Stimulated activated CD4-positive, alpha-beta T cell treated with anti-CD3 and anti-CD28 coated beads, Interleukin-12 subunit alpha, Interleukin-12 subunit beta, amount 100 ng/mL, for 48 hours (primary cell): ENCODE results near the gene CELA2A.
"Not testable (repeated sequence)": the region's sequence is repeated elsewhere in the genome, so short reads cannot be mapped to it uniquely, and the experiment has no call there.

ENCODE experiments used
- DNase-seq, 3 donors: peaks; one replicate each; pipeline ENCODE4 v3.0.0-alpha.2; 2020; ENCODE audit warnings: low read depth in 2 of 3, low spot score in 1 of 3

Gene CELA2A

DNA sequence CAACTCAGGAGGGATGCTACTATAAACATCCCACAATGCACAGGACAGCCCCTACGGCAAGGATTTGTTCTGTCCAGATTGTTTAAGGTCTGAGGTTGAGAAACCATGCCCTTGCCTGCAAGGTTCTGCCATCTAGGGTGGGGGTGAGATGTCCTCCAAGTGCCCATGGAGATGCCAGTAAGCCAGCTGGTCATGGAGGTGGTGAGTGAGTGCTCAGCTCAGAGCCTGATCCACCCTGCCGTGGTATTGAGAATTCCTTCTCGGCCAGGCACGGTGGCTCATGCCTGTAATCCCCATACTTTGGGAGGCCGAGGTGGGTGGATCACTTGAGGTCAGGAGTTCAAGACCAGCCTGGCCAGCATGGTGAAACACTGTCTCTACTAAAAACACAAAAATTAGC lies 31.6 kb upstream of the CELA2A start:
- DNase-seq: no peak

DNA sequence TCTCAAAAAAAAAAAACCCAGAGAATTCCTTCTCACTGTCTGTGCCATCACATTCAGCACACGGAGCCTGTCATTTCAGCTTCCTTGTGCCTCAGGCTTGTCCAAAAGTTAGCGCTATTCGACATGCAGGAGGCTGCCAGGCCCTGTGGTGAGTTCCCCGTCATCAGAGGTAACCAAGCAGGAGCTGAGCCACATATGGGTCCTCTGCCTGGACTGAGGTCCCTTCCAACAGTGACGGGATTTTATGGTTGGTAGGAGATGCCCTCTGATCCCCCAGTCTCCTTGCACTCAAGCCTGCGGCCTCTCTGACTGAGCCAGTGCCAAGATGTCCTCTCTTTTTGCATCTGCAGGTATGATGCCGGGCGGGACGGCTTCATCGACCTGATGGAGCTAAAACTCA lies 31.0 kb upstream of the CELA2A start:
- DNase-seq: no peak

- DNase-seq: no peak
These were observed 30.6 kb upstream of the CELA2A start for GRCh38 chr1:15425958-15426357.

DNA sequence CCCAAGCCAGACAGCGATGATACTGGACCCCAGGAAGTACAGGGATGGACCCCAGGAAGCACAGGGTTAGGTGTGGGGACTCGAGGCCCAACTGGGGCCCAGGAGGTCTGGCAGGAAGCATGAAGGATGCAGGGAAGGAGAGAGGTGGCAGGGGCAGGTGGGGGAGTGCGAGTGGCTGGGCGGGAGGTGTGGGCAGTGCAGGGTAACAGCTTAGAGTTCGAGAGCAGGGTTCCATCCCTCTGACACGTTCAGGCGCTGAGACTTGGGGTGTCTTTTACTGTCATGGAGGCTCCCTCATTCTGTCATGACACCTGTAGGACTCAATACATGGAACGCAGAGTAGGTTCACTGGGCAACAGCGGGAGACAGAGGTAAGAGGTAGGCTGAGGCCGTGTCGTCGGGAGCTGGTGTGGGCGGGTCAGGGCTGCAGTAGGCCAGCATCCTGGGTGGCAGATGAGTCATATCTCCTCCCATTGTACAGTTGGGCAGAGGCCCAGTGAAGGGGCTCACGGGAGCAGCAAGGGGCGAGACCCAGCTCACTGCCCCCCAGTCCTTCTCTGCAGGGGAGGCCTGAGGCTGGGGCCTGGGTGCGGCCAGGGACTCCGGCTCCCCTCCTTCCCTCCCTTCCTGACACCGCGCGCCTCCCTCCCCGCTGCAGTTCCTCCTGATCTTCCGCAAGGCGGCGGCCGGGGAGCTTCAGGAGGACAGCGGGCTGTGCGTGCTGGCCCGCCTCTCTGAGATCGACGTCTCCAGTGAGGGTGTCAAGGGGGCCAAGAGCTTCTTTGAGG lies 29.8 kb upstream of the CELA2A start:
- DNase-seq: no peak

DNA sequence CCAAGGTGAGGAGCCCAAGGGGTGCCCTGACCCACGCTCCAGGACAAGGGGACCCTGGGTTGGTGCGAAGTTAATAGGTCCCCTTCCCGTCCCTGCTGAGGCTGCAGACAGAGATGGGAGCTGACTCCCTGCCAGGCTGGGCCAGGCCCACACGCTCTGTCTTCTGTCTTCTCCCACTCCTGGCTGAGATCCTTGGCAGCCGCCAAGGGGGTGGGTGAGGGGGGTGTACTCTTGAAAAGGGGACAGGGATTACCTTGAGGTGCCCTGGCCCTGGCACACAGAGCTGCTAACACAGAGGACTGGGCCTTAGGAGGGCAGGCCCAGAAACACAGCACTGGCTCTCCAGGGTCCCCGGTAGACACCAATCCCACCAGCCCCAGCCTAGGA lies 29.3 kb upstream of the CELA2A start:
- DNase-seq: no peak

GRCh38 chr1:15428252-15428651 lies 28.3 kb upstream of the CELA2A start:
- DNase-seq: not testable (repeated sequence)

- DNase-seq: no peak
These were observed 27.6 kb upstream of the CELA2A start for GRCh38 chr1:15428815-15429435.

DNA sequence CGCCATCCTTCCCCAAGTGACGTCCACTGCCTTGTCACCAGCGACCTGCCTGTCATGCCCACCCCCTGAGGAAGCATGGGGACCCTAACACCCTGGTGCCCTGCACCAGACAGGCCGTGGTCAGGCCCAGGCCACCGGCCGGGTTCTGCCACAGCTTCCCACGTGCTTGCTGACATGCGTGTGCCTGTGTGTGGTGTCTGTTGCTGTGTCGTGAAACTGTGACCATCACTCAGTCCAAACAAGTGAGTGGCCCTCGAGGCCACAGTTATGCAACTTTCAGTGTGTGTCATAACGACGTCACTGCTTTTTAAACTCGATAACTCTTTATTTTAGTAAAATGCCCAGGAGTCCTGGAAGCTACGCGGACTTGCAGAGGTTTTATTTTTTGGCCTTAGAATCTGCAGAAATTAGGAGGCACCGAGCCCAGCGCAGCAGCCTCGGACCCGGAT lies 26.8 kb upstream of the CELA2A start:
- no peak for DNase-seq

GRCh38 chr1:15430787-15431570 lies 25.6 kb upstream of the CELA2A start:
- peak; percentile 51 to 77 (median 61) for DNase-seq

GRCh38 chr1:15431571-15431948 lies 25.0 kb upstream of the CELA2A start:
- DNase-seq: no peak

- DNase-seq: no peak
These were observed 24.2 kb upstream of the CELA2A start for GRCh38 chr1:15432324-15432723.

DNA sequence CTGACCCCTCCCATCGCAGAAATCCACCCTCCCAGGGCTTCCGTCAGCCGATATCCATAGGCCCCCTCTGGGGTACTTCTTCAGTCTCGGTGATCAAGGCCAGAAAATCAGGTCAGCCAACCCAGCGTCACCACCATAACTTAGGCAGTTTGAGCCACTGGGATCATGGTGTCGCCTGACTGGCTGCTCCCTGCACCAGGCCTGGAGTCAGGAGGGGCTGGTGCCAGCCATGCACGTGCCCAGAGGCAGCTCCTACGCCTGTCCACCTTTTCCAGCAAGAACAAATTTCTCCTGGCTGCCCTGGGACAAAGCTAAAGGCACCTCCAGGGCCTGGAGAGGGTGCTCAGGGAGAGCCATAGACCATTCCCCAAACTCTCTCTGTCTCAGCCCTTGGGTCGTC lies 23.1 kb upstream of the CELA2A start:
- no peak for DNase-seq

- not testable (repeated sequence) for DNase-seq
These were observed 21.8 kb upstream of the CELA2A start for GRCh38 chr1:15434739-15435138.

GRCh38 chr1:15435239-15436077 lies 21.1 kb upstream of the CELA2A start:
- no peak for DNase-seq

GRCh38 chr1:15436881-15437442 lies 19.6 kb upstream of the CELA2A start:
- DNase-seq: no peak

DNA sequence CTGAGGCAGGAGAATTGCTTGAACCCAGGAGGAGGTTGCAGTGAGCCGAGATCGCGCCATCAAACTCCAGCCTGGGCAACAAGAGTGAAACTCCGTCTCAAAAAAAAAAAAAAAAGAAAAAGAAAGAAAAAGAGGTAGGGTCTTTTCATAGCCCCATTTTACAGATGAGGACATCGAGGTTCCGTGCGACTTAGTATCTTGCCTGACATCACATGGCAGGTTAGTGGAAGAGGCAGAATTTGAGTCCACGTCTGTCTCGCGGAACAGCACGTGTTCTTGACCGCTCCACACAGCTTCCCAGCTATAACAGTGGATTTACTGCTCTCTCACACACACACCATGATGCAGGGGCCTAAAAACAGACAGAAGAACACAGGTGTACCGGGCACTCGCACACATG lies 17.2 kb upstream of the CELA2A start:
- DNase-seq: no peak

DNA sequence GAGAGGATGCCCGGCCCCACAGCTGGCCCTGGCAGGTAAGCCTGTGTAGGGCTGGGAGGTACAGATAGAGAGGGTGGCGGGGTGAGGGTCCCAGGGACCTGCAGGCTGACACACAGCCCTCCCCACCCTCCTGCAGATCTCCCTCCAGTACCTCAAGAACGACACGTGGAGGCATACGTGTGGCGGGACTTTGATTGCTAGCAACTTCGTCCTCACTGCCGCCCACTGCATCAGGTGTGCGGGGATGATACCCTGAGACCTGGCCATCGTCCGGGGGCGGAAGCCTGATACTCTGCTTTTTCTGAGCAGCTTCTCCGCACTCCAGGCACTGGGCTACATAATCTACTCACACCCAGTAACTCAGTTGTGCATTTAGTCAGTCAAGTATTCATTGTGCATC lies 16.2 kb upstream of the CELA2A start:
- DNase-seq: no peak

- DNase-seq: no peak
These were observed 15.3 kb upstream of the CELA2A start for GRCh38 chr1:15441247-15441646.

- DNase-seq: no peak
These were observed 14.4 kb upstream of the CELA2A start for GRCh38 chr1:15442119-15442518.

- DNase-seq: no peak
These were observed 13.8 kb upstream of the CELA2A start for GRCh38 chr1:15442759-15443158.

DNA sequence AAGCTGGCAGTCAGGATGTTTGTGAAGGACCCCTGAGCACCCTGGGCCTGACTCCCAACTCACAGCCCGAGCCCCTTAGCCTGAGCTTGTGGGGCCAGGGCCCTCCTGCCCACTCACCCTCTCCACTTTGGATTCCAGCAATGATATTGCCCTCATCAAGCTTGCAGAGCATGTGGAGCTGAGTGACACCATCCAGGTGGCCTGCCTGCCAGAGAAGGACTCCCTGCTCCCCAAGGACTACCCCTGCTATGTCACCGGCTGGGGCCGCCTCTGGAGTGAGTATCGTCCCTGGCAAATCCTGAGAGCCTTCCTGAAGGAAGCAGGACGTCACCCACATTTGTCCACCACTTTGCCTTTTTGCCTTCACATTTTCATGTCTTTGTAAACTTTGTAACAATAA lies 13.3 kb upstream of the CELA2A start:
- DNase-seq: no peak
